DOHH2 (cell line): Measurements from ENCODE around the gene SKIL.
"Not testable (repeated sequence)": the region's sequence is repeated elsewhere in the genome, so short reads cannot be mapped to it uniquely, and the experiment has no call there.

Experiments
- H3F3A ChIP-seq: fragments of 200-600 bp; sonication (generic), shearing (Covaris generic); 2 replicates; pipeline ENCODE4 v1.6.0; 2016; ENCODE audit warnings: antibody characterized with exemption, mild to moderate bottlenecking; ENCODE audit not compliant: control insufficient read depth, insufficient read depth
- H3K27ac ChIP-seq: fragments of 200-600 bp; sonication (generic); 2 replicates; pipeline ENCODE4 v1.5.1; 2014; ENCODE audit warnings: low read depth, mild to moderate bottlenecking, low read length, moderate library complexity
- H3K27me3 ChIP-seq: fragments of 200-600 bp; sonication (generic); 2 replicates; pipeline ENCODE4 v1.6.1; 2014; ENCODE audit warnings: mild to moderate bottlenecking, low read length, mixed read lengths; ENCODE audit not compliant: control insufficient read depth
- H3K36me3 ChIP-seq: fragments of 200-600 bp; sonication (generic); 2 replicates; pipeline ENCODE4 v1.6.1; 2014; ENCODE audit warnings: mild to moderate bottlenecking, low read length, moderate library complexity, mixed read lengths; ENCODE audit not compliant: control insufficient read depth
- H3K4me1 ChIP-seq: fragments of 200-600 bp; sonication (generic); 2 replicates; pipeline ENCODE4 v1.6.1; 2014; ENCODE audit warnings: mild to moderate bottlenecking, low read length, mixed read lengths; ENCODE audit not compliant: control insufficient read depth
- H3K4me2 ChIP-seq: fragments of 200-600 bp; sonication (generic); 2 replicates; pipeline ENCODE4 v1.6.0; 2014; ENCODE audit warnings: mild to moderate bottlenecking, low read length, moderate library complexity
- H3K4me3 ChIP-seq: fragments of 200-600 bp; sonication (generic); 2 replicates; pipeline ENCODE4 v1.5.1; 2014; ENCODE audit warnings: mild to moderate bottlenecking, low read length, mixed read lengths
- H3K79me2 ChIP-seq: fragments of 200-600 bp; sonication (generic); 2 replicates; pipeline ENCODE4 v1.6.1; 2014; ENCODE audit warnings: mild to moderate bottlenecking, low read length, mixed read lengths; ENCODE audit not compliant: control insufficient read depth
- H3K9me2 ChIP-seq: fragments of 200-600 bp; sonication (generic); replicated peaks from 2 replicates; pipeline ENCODE4 v1.6.1; 2014; ENCODE audit warnings: mild to moderate bottlenecking, low read length, mixed read lengths; ENCODE audit not compliant: control insufficient read depth
- H3K9me3 ChIP-seq: fragments of 200-600 bp; sonication (generic); 2 replicates; pipeline ENCODE4 v1.6.1; 2014; ENCODE audit warnings: antibody characterized with exemption, low read length, mixed read lengths; ENCODE audit not compliant: control insufficient read depth, insufficient read depth
- H4K20me1 ChIP-seq: fragments of 200-600 bp; sonication (generic); 2 replicates; pipeline ENCODE4 v1.6.0; 2014; ENCODE audit warnings: low read depth, mild to moderate bottlenecking, antibody characterized with exemption, low read length, moderate library complexity; ENCODE audit not compliant: control insufficient read depth, insufficient read depth
- CTCF ChIP-seq: fragments of 200-600 bp; sonication (generic); IDR thresholded peaks from one replicate; pipeline ENCODE4 v1.5.1; 2014; ENCODE audit warnings: antibody characterized with exemption, mild to moderate bottlenecking, low read depth, low read length; ENCODE audit not compliant: poor library complexity, severe bottlenecking
- EZH2phosphoT487 ChIP-seq: fragments of 200-600 bp; sonication (generic); IDR thresholded peaks from 2 replicates; pipeline ENCODE4 v1.6.1; 2017; ENCODE audit warnings: borderline replicate concordance, mild to moderate bottlenecking, antibody characterized with exemption, low read length, moderate library complexity, mixed read lengths

The SKIL gene

GRCh38 chr3:170338690-170339340 lies 18.7 kb upstream of the SKIL start:
- TF ChIP-seq CTCF (no peak), EZH2phosphoT487 (no peak)
- H3K4me2 ChIP-seq = no peak overlapping the region
- no peak overlapping the region for H3K4me3 ChIP-seq
- no peaks in the 10 kb centered on the region for H4K20me1 ChIP-seq
- no peaks in the 10 kb centered on the region for H3K27me3 ChIP-seq
- no peaks in the 10 kb centered on the region for H3K4me1 ChIP-seq
- no peak overlapping the region for H3K27ac ChIP-seq
- no peaks in the 10 kb centered on the region for H3K36me3 ChIP-seq
- no peaks in the 10 kb centered on the region for H3K9me2 ChIP-seq
- no peaks in the 10 kb centered on the region for H3K79me2 ChIP-seq
- H3F3A ChIP-seq = no peaks in the 10 kb centered on the region
- H3K9me3 ChIP-seq = peaks cover 9% of the 10 kb centered on the region; the same call in 1 of the 2 replicates

GRCh38 chr3:170342273-170342672 lies 15.2 kb upstream of the SKIL start:
- not testable (repeated sequence) for H3K27ac ChIP-seq, H3K4me3 ChIP-seq, H3F3A ChIP-seq, H3K9me2 ChIP-seq, H3K9me3 ChIP-seq, H3K36me3 ChIP-seq, H3K27me3 ChIP-seq, H3K4me2 ChIP-seq, H3K79me2 ChIP-seq, H3K4me1 ChIP-seq, H4K20me1 ChIP-seq

- not testable (repeated sequence) for H3K36me3 ChIP-seq, H3K79me2 ChIP-seq, H3K4me1 ChIP-seq, H3K9me2 ChIP-seq, H3K9me3 ChIP-seq, H3F3A ChIP-seq, H4K20me1 ChIP-seq, H3K4me2 ChIP-seq, H3K27me3 ChIP-seq, H3K4me3 ChIP-seq, H3K27ac ChIP-seq
Measured at GRCh38 chr3:170343859-170344258, 13.7 kb upstream of the SKIL start.

GRCh38 chr3:170344971-170345370 lies 12.5 kb upstream of the SKIL start:
- no peak for TF ChIP-seq CTCF
- TF ChIP-seq EZH2phosphoT487 = no peak
- no peaks in the 10 kb centered on the region for H3K27me3 ChIP-seq
- no peaks in the 10 kb centered on the region for H3K36me3 ChIP-seq
- H4K20me1 ChIP-seq = no peaks in the 10 kb centered on the region
- H3F3A ChIP-seq = peaks cover 5% of the 10 kb centered on the region; the same call in 1 of the 2 replicates
- no peak overlapping the region for H3K4me3 ChIP-seq
- H3K9me3 ChIP-seq = no peaks in the 10 kb centered on the region
- H3K4me2 ChIP-seq = no peak overlapping the region
- no peaks in the 10 kb centered on the region for H3K9me2 ChIP-seq
- no peak overlapping the region for H3K27ac ChIP-seq
- peaks cover 20% of the 10 kb centered on the region for H3K4me1 ChIP-seq
- no peaks in the 10 kb centered on the region for H3K79me2 ChIP-seq
